Endothelial cell of umbilical vein (primary cell): ENCODE data around the gene CYP2A6. TPM values are rescaled to one million over a fixed set of nuclear protein-coding genes. Genes with fewer than 3 reads are reported as not detected.

ENCODE experiments used
- BruUV-seq: library from RNA; stranded (reverse); fragments of 400-500 nt; replicated peaks from 2 replicates; lab custom pipeline; 2021; lab: Mats Ljungman, UMichigan
- CTCF ChIA-PET: fragments of 300-600, 350-600 bp; sonication (Branson Sonifier 250); formaldehyde crosslinking; loops from one replicate; lab custom pipeline; 2021; ENCODE audit warnings: antibody characterized with exemption, inconsistent platforms; lab: Charles Lee
- POLR2A ChIA-PET: fragments of 300-600, 350-600 bp; sonication (Branson Sonifier 250); formaldehyde crosslinking; loops from one replicate; lab custom pipeline; 2021; ENCODE audit warnings: antibody characterized with exemption, inconsistent platforms; lab: Charles Lee
- DNase-seq: peaks from one replicate; pipeline ENCODE4 v3.0.0-alpha.2; 2011; ENCODE audit warnings: low read depth, low spot score
- FAIRE-seq: peaks from 2 replicates; lab custom pipeline; 2011; peaks lifted over from hg19 to GRCh38; lab: Jason Lieb, UNC
- H2AFZ ChIP-seq: 2 replicates; pipeline ENCODE4 v1.6.0; 2012; ENCODE audit warnings: low read depth, low read length, control low read depth, inconsistent platforms
- H3K27ac ChIP-seq: 2 replicates; pipeline ENCODE4 v1.5.1; 2011; ENCODE audit warnings: low read depth, mild to moderate bottlenecking, control low read depth, low read length, moderate library complexity; ENCODE audit not compliant: insufficient read depth
- H3K27me3 ChIP-seq, 2 experiments: 2 replicates each; pipeline versions ENCODE4 v1.6.0 to v1.6.1; 2011; ENCODE audit warnings: low read length in 2 of 2, mixed read lengths in 1 of 2; ENCODE audit not compliant: control insufficient read depth in 2 of 2, insufficient read depth in 2 of 2
- H3K36me3 ChIP-seq, 2 experiments: 2 replicates in 1 of 2; 3 replicates in 1 of 2; pipeline ENCODE4 v1.5.1; 2011; ENCODE audit warnings: low read length in 2 of 2, mild to moderate bottlenecking in 1 of 2, moderate library complexity in 1 of 2; ENCODE audit not compliant: control insufficient read depth in 2 of 2, insufficient read depth in 2 of 2; ENCODE audit errors: extremely low read depth in 1 of 2
- H3K4me1 ChIP-seq: 3 replicates; pipeline ENCODE4 v1.5.1; 2011; ENCODE audit warnings: mild to moderate bottlenecking, low read length; ENCODE audit not compliant: control insufficient read depth, insufficient read depth; ENCODE audit errors: extremely low read depth
- H3K4me2 ChIP-seq: 2 replicates; pipeline ENCODE4 v1.6.1; 2011; ENCODE audit warnings: low read length, control low read depth, mixed read lengths; ENCODE audit not compliant: insufficient read depth
- H3K4me3 ChIP-seq, 3 experiments: fragments of 200-600 bp in 1 of 3; sonication (generic), shearing (Covaris generic) in 1 of 3; replicated peaks in 1 of 3; 2 replicates each; pipeline ENCODE4 v1.5.1; 2011 to 2016; ENCODE audit warnings: control low read depth in 3 of 3, low read length in 3 of 3, mild to moderate bottlenecking in 2 of 3, inconsistent platforms in 1 of 3, low read depth in 1 of 3, moderate library complexity in 1 of 3; ENCODE audit not compliant: insufficient read depth in 1 of 3
- H3K79me2 ChIP-seq: 2 replicates; pipeline ENCODE4 v1.6.0; 2012; ENCODE audit warnings: low read length, inconsistent platforms; ENCODE audit not compliant: control insufficient read depth, insufficient read depth
- H3K9ac ChIP-seq: replicated peaks from 2 replicates; pipeline ENCODE3; 2011; ENCODE audit warnings: low read length, control low read depth; ENCODE audit not compliant: insufficient read depth; ENCODE audit errors: extremely low read depth
- H3K9me1 ChIP-seq: replicated peaks from 3 replicates; pipeline ENCODE4 v1.6.0; 2011; ENCODE audit warnings: mild to moderate bottlenecking, low read length; ENCODE audit not compliant: control insufficient read depth, insufficient read depth; ENCODE audit errors: extremely low read depth
- H3K9me3 ChIP-seq: replicated peaks from 2 replicates; pipeline ENCODE4 v1.5.1; 2012; ENCODE audit warnings: low read length, inconsistent platforms; ENCODE audit not compliant: control insufficient read depth, insufficient read depth
- H4K20me1 ChIP-seq: replicated peaks from 2 replicates; pipeline ENCODE3; 2011; ENCODE audit warnings: mild to moderate bottlenecking, low read length; ENCODE audit not compliant: control insufficient read depth, insufficient read depth; ENCODE audit errors: extremely low read depth
- EZH2 ChIP-seq: IDR thresholded peaks from 2 replicates; pipeline ENCODE4 v1.6.1; 2012; ENCODE audit warnings: borderline replicate concordance, low read depth, mild to moderate bottlenecking, moderate library complexity, low read length, inconsistent platforms; ENCODE audit not compliant: severe bottlenecking
- GATA2 ChIP-seq: IDR thresholded peaks from 2 replicates; pipeline ENCODE4 v1.7.0; 2011; ENCODE audit warnings: low read depth, mild to moderate bottlenecking, moderate library complexity, mixed read lengths, low read length; ENCODE audit not compliant: insufficient read length, insufficient read depth
- MAX ChIP-seq: IDR thresholded peaks from 2 replicates; pipeline ENCODE4 v1.6.1; 2011; ENCODE audit not compliant: insufficient read depth, insufficient read length
- POLR2A ChIP-seq: IDR thresholded peaks from 2 replicates; pipeline ENCODE4 v1.6.1; 2012; ENCODE audit warnings: low read depth, mild to moderate bottlenecking, control low read depth, low read length
- POLR2AphosphoS5 ChIP-seq: IDR thresholded peaks from 2 replicates; pipeline ENCODE4 v1.6.1; 2012; ENCODE audit warnings: low read depth, mild to moderate bottlenecking, control low read depth, low read length, moderate library complexity; ENCODE audit not compliant: insufficient read depth
- dilution Hi-C: fragments of 300-500 bp; cut with MboI; formaldehyde crosslinking; loops from one replicate; pipeline ENCODE4 v1.15.0; 2019; ENCODE audit warnings: low sequenced_read_pairs; ENCODE audit not compliant: extremely low pct_ligation_motif_present
- intact Hi-C: fragments of 100-400 bp; cut with micrococcal nuclease; formaldehyde crosslinking; loops from one replicate; pipeline ENCODE4 v1.10.0; 2022
- polyA plus RNA-seq, 4 experiments: library from polyadenylated mRNA; depleted of rRNA in 3 of 4; stranded (reverse) in 3 of 4; unstranded in 1 of 4; fragments of >200 nt; gene quantifications; 2 replicates each; pipeline versions ENCODE4 v1.2.1 to v1.2.3, GENCODE V29; 2011 to 2012; ENCODE audit warnings: missing spikeins in 1 of 4
- total RNA-seq: library from RNA; stranded (reverse); gene quantifications from 2 replicates; pipeline ENCODE4 v1.2.3, GENCODE V29; 2021
- TF ChIP-seq, protein P1 (sequence below), 2 donors: IDR thresholded peaks; 1 replicate in 1 of 2; 2 replicates in 1 of 2; pipeline ENCODE4 v1.5.1; 2011; ENCODE audit warnings: low read length in 2 of 2, mild to moderate bottlenecking in 2 of 2, moderate library complexity in 2 of 2, control low read depth in 1 of 2, inconsistent platforms in 1 of 2, low read depth in 1 of 2; ENCODE audit not compliant: insufficient read depth in 1 of 2; ENCODE audit errors: extremely low read depth in 1 of 2

The CYP2A6 gene
- total and polyA plus RNA-seq, 2 donors (not counting 3 experiments of a cell fraction or from before 2014, with no cell fraction given): not detected

GRCh38 chr19:40801426-40802299 is 48.6 kb downstream of the CYP2A6 start:
- H3K4me2 ChIP-seq: peak overlapping the region; percentile 81
- no peaks in the 10 kb centered on the region for H3K9me3 ChIP-seq
- peaks cover 0 to 22% of the 10 kb centered on the region in 2 experiments for H3K36me3 ChIP-seq
- peaks cover 74% of the 10 kb centered on the region for H3K4me1 ChIP-seq
- peak overlapping the region in 2 of 3 experiments; percentile 1 to 86 for H3K4me3 ChIP-seq
- DNase-seq (no peak), FAIRE-seq (no peak)
- H2AFZ ChIP-seq: no peak overlapping the region
- intact Hi-C loops: loop anchor here (10.0 kb wide), 1 partner anchor 357 kb away; the partner anchor contains the start of gene SERTAD3
- dilution Hi-C loops: no loop called here
- TSS peak; percentile 17 for BruUV-seq
- no peaks in the 10 kb centered on the region for H3K27me3 ChIP-seq
- H3K9me1 ChIP-seq: no peaks in the 10 kb centered on the region
- no peak overlapping the region for H3K9ac ChIP-seq
- H3K79me2 ChIP-seq: peaks cover 71% of the 10 kb centered on the region
- no peak for TF ChIP-seq POLR2AphosphoS5
- no peak for TF ChIP-seq EZH2
- no peak for TF ChIP-seq MAX
- no peak for TF ChIP-seq POLR2A
- POLR2A ChIA-PET: interaction anchor here (4.5 kb wide), 1 partner anchor 24 kb away, joined by 23 read pairs; the partner anchor contains the start of gene RAB4B
- H3K27ac ChIP-seq: peak overlapping the region; percentile 16
- CTCF ChIA-PET: interaction anchor here (1.5 to 1.9 kb wide), 2 partner anchors 57 to 138 kb away, joined by 4 to 7 read pairs; no protein-coding TSS in a partner anchor
- H4K20me1 ChIP-seq: no peaks in the 10 kb centered on the region

GRCh38 chr19:40800997-40801377 is 49.3 kb downstream of the CYP2A6 start:
- H3K9ac ChIP-seq: no peak overlapping the region
- ChIA-PET CTCF (no interaction called here), POLR2A (interaction anchor here (4.5 kb wide), 1 partner anchor 23 kb away, joined by 23 read pairs; the partner anchor contains the start of gene RAB4B)
- no peaks in the 10 kb centered on the region for H4K20me1 ChIP-seq
- H3K4me1 ChIP-seq: peaks cover 68% of the 10 kb centered on the region
- H3K4me3 ChIP-seq: peak overlapping the region in 2 of 3 experiments; percentile 1 to 86
- H3K9me3 ChIP-seq: no peaks in the 10 kb centered on the region
- dilution Hi-C loops (no loop called here), intact Hi-C loops (loop anchor here (10.0 kb wide), 1 partner anchor 356 kb away; the partner anchor contains the start of gene SERTAD3)
- no TSS peak for BruUV-seq
- no peak for DNase-seq
- peak overlapping the region; percentile 81 for H3K4me2 ChIP-seq
- H2AFZ ChIP-seq: no peak overlapping the region
- peaks cover 0 to 22% of the 10 kb centered on the region in 2 experiments for H3K36me3 ChIP-seq
- H3K9me1 ChIP-seq: no peaks in the 10 kb centered on the region
- H3K27ac ChIP-seq: no peak overlapping the region
- TF ChIP-seq, protein P1, sequence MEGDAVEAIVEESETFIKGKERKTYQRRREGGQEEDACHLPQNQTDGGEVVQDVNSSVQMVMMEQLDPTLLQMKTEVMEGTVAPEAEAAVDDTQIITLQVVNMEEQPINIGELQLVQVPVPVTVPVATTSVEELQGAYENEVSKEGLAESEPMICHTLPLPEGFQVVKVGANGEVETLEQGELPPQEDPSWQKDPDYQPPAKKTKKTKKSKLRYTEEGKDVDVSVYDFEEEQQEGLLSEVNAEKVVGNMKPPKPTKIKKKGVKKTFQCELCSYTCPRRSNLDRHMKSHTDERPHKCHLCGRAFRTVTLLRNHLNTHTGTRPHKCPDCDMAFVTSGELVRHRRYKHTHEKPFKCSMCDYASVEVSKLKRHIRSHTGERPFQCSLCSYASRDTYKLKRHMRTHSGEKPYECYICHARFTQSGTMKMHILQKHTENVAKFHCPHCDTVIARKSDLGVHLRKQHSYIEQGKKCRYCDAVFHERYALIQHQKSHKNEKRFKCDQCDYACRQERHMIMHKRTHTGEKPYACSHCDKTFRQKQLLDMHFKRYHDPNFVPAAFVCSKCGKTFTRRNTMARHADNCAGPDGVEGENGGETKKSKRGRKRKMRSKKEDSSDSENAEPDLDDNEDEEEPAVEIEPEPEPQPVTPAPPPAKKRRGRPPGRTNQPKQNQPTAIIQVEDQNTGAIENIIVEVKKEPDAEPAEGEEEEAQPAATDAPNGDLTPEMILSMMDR (IDR thresholded peaks at IDR 0.05; ENCODE audit: extremely low read depth in 1 of 2, insufficient read depth in 1 of 2, low read depth in 1 of 2, low read length in 2 of 2): no peak
- no peak for TF ChIP-seq GATA2
- no peaks in the 10 kb centered on the region for H3K27me3 ChIP-seq
- peak; percentile 49 for FAIRE-seq
- peaks cover 65% of the 10 kb centered on the region for H3K79me2 ChIP-seq
